T follicular helper cell (primary cell): ENCODE results near the gene GOLGA6C.
"Not testable (repeated sequence)": the region's sequence is repeated elsewhere in the genome, so short reads cannot be mapped to it uniquely, and the experiment has no call there.

Source experiments
- DNase-seq: peaks from one replicate; pipeline ENCODE4 v3.0.0-alpha.2; 2020; ENCODE audit warnings: low read depth

GOLGA6C gene

GRCh38 chr15:75252285-75252684 is 5.8 kb upstream of the GOLGA6C start:
- not testable (repeated sequence) for DNase-seq

- not testable (repeated sequence) for DNase-seq
Observed at GRCh38 chr15:75258620-75259343, 648 bp downstream of the GOLGA6C start.

GRCh38 chr15:75259873-75260272 is 1.7 kb downstream of the GOLGA6C start:
- not testable (repeated sequence) for DNase-seq

GRCh38 chr15:75273751-75274359 is 15.7 kb downstream of the GOLGA6C start:
- DNase-seq: not testable (repeated sequence)

- peak; percentile 30 for DNase-seq
Observed at GRCh38 chr15:75274509-75275107, 16.5 kb downstream of the GOLGA6C start.

GRCh38 chr15:75275617-75276016 is 17.5 kb downstream of the GOLGA6C start:
- DNase-seq: not testable (repeated sequence)

- not testable (repeated sequence) for DNase-seq
Observed at GRCh38 chr15:75278497-75278896, 20.4 kb downstream of the GOLGA6C start.

- not testable (repeated sequence) for DNase-seq
Observed at GRCh38 chr15:75282572-75282971, 24.4 kb downstream of the GOLGA6C start, which contains the start of gene GOLGA6D. Gene GOLGA6D, plus strand, starts transcription at chr15:75282835. Its CDS starts 41 bp downstream, at chr15:75282876.

GRCh38 chr15:75284152-75284551 is 26.0 kb downstream of the GOLGA6C start:
- DNase-seq: not testable (repeated sequence)

- DNase-seq: not testable (repeated sequence)
Observed at GRCh38 chr15:75293660-75294059, 35.5 kb downstream of the GOLGA6C start.

- not testable (repeated sequence) for DNase-seq
Observed at GRCh38 chr15:75298541-75299310, 40.6 kb downstream of the GOLGA6C start.

- DNase-seq: peak; percentile 39
Observed at GRCh38 chr15:75299311-75299688, 41.2 kb downstream of the GOLGA6C start.

- not testable (repeated sequence) for DNase-seq
Observed at GRCh38 chr15:75300026-75300425, 41.9 kb downstream of the GOLGA6C start.

GRCh38 chr15:75302318-75302717 is 44.2 kb downstream of the GOLGA6C start:
- DNase-seq: no peak

GRCh38 chr15:75302753-75303152 is 44.6 kb downstream of the GOLGA6C start:
- not testable (repeated sequence) for DNase-seq

- DNase-seq: no peak
Observed at GRCh38 chr15:75306188-75306587, 48.1 kb downstream of the GOLGA6C start.

- DNase-seq: no peak
Observed at GRCh38 chr15:75307778-75308390, 49.8 kb downstream of the GOLGA6C start.

GRCh38 chr15:75309711-75310110 is 51.6 kb downstream of the GOLGA6C start:
- no peak for DNase-seq

GRCh38 chr15:75312548-75312947 is 54.4 kb downstream of the GOLGA6C start:
- DNase-seq: not testable (repeated sequence)

- DNase-seq: no peak
Observed at GRCh38 chr15:75313116-75313845, 55.1 kb downstream of the GOLGA6C start.
